Heart right ventricle (tissue), 16 donors: ENCODE measurements around the gene CDKN2AIPNL. TPM values are rescaled to one million over a fixed set of nuclear protein-coding genes. Genes with fewer than 3 reads are reported as not detected.

ENCODE experiments used
- ATAC-seq, 8 donors: fragments of 200-7000 bp; cut with Tn5 transposase; one replicate each; pipeline ENCODE4 v1.9.1; 2020; ENCODE audit warnings: mild to moderate bottlenecking in 8 of 8, moderate library complexity in 8 of 8, moderate number of reproducible peaks in 1 of 8
- DNase-seq, 2 donors: peaks; one replicate each; pipeline ENCODE4 v3.0.0-alpha.2; 2020
- H3K27ac ChIP-seq, 10 donors: fragments of 200-600 bp; sonication (generic) in 2 of 10; one replicate each; pipeline versions ENCODE4 v1.5.0 to v1.8.0; 2020 to 2022; ENCODE audit warnings: mild to moderate bottlenecking in 3 of 10
- H3K27me3 ChIP-seq, 7 donors: fragments of 200-600 bp; one replicate each; pipeline ENCODE4 v1.8.0; 2021 to 2022; ENCODE audit warnings: mild to moderate bottlenecking in 2 of 7
- H3K36me3 ChIP-seq, 9 donors: fragments of 200-600 bp; sonication (generic) in 1 of 9; one replicate each; pipeline versions ENCODE4 v1.5.0 to v1.8.0; 2020 to 2022; ENCODE audit warnings: mild to moderate bottlenecking in 2 of 9
- H3K4me1 ChIP-seq, 9 donors: fragments of 200-600 bp; sonication (generic) in 1 of 9; one replicate each; pipeline versions ENCODE4 v1.5.0 to v1.8.0; 2020 to 2022; ENCODE audit warnings: mild to moderate bottlenecking in 4 of 9
- H3K4me3 ChIP-seq, 10 donors: fragments of 200-600 bp; sonication (generic) in 2 of 10; one replicate each; pipeline versions ENCODE4 v1.5.0 to v1.8.0; 2020 to 2022; ENCODE audit warnings: mild to moderate bottlenecking in 7 of 10, moderate library complexity in 2 of 10
- H3K9me3 ChIP-seq, 11 donors: fragments of 200-600 bp in 10 of 11; sonication (generic) in 2 of 11; one replicate each; pipeline versions ENCODE4 v1.5.0 to v1.8.0; 2013 to 2022; ENCODE audit warnings: mild to moderate bottlenecking in 2 of 11, control low read depth in 1 of 11, moderate library complexity in 1 of 11
- WGBS, 2 donors: extraction: QIAGEN DNeasy Blood & Tissue Kit; methylation state at CpG; one replicate each; pipeline ENCODE4 v1.1.7; 2013; ENCODE audit warnings: inconsistent platforms in 1 of 2; 5-methylcytosine and 5-hydroxymethylcytosine counted together
- intact Hi-C, 10 donors: fragments of 100-400 bp; cut with DNase I; formaldehyde crosslinking; loops; one replicate each; pipeline versions ENCODE4 v1.11.1 to v1.14.2; 2022
- polyA plus RNA-seq, 2 donors: library from polyadenylated mRNA; stranded (reverse); fragments of 200-250 nt; gene quantifications; one replicate each; pipeline ENCODE4 v1.2.3, GENCODE V29; 2013
- total RNA-seq, 10 donors: library from RNA; stranded (reverse); fragmentation: NEBNext Ultra II Directional in 3 of 10; extraction: Animal tissue kit (Norgen Biotek cat#: 25700) in 3 of 10; gene quantifications; one replicate each; pipeline versions ENCODE4 v1.2.1 to v1.2.4, GENCODE V29; 2021 to 2023
- TF ChIP-seq, protein P1 (sequence below), 9 donors: fragments of 200-600 bp; sonication (generic) in 2 of 9; IDR thresholded peaks; one replicate each; pipeline versions ENCODE4 v1.5.0 to v1.8.0; 2021 to 2022; ENCODE audit warnings: antibody characterized with exemption in 9 of 9, mild to moderate bottlenecking in 5 of 9, moderate library complexity in 1 of 9
- donor health status: Arrhythmogenic right ventricular cardiomyopathy.
- donor health status: ischemic (EF 13 %, LVEDD 7.1; RV severe dilation, severe dysfunction).
- donor health status: healthy with polysubstance abuse.
- donor health status: DM: no; HTN: yes; CAD: no.
- donor health status: DM: no; HTN: no; CAD: no.
- donor health status: ischemic (EF 25% LVEDD 6.9; RV normal size, moderate dysfunction).
- donor health status: ischemic (EF 25% LVEDD 5.7; RV mildly dilated, moderate dysfunction).
- donor health status: healthy.
- donor health status: DM: yes; HTN: yes; CAD: no.
- donor health status: Ischemic cardiomyopathy.
- donor health status: ischemic (EF 35%, LVEDD 5.7; RV mildly dilated, moderate dysfunction).
- donor health status: nonischemic (EF 11% LVEDD 7.7; RV severe dilation, severe dysfunction).
- donor health status: DM: yes; HTN: yes; CAD: no.
- donor health status: PGD.
- donor health status: ischemic (EF 29% LVEDD 5.4; RV normal size, mild dysfunction).
- donor health status: nonischemic (EF 23%, LVEDD 6.1; RV moderate dilation, normal function).

CDKN2AIPNL gene
- total and polyA plus RNA-seq, 12 donors: 29.1 to 87.6 (median 37.3) TPM

DNA sequence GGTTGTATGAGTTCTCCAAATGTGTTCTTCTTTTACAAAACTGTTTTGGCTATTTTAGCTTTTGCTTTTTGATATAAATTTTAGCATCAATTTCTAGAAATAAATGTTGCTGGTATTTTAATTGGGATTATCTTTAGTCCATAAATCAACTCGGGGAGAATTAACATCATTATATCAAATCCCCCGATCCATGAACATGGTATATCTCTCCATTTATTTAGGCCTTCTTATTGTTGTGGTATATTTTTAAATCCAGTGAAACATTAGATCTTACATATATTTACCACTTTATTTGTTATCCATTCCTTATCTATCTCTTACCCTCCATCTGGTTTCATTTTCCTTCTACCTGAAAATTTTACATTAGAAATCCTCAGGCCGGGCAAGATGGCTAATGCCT lies 7.3 kb upstream of the CDKN2AIPNL start:
- no peak for DNase-seq
- TF ChIP-seq, protein P1, sequence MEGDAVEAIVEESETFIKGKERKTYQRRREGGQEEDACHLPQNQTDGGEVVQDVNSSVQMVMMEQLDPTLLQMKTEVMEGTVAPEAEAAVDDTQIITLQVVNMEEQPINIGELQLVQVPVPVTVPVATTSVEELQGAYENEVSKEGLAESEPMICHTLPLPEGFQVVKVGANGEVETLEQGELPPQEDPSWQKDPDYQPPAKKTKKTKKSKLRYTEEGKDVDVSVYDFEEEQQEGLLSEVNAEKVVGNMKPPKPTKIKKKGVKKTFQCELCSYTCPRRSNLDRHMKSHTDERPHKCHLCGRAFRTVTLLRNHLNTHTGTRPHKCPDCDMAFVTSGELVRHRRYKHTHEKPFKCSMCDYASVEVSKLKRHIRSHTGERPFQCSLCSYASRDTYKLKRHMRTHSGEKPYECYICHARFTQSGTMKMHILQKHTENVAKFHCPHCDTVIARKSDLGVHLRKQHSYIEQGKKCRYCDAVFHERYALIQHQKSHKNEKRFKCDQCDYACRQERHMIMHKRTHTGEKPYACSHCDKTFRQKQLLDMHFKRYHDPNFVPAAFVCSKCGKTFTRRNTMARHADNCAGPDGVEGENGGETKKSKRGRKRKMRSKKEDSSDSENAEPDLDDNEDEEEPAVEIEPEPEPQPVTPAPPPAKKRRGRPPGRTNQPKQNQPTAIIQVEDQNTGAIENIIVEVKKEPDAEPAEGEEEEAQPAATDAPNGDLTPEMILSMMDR (IDR thresholded peaks at IDR 0.05): no peak
- WGBS, 2 donors: 97 to 98% methylated on average over 3 of the region's 3 CpGs

DNA sequence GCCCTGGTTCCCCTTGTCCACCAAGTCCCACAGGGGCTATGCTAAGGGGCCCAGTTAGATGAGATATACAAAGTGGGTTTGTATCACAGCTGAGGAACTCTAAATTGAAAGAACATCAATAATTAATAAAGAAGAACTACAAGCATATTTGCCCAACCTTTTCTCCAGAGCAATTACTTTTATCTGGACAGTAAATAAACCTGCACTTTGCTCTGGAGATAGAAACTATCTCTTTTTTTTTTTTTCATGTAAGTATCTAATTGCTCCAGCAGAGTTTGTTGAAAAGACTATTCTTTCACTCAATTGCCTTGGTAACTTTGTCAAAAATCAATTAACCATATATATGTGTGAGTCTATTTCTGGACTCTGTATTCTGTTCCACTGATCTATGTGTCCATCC lies 6.0 kb upstream of the CDKN2AIPNL start:
- ATAC-seq (no peak), DNase-seq (no peak)
- Histone ChIP-seq H3K36me3 (no peaks in the 10 kb centered on the region), H3K4me1 (peaks cover 0 to 5% (median 3%) of the 10 kb centered on the region in 9 donors), H3K27ac (no peak overlapping the region), H3K27me3 (no peaks in the 10 kb centered on the region), H3K4me3 (no peak overlapping the region), H3K9me3 (peaks cover 0 to 16% (median 5%) of the 10 kb centered on the region in 11 donors)
- intact Hi-C loops: loop anchor here in 5 of 10 donors (10.0 kb wide), 4 partner anchors 57 to 167 kb away; partner anchors contain the start of gene JADE2 (in 1 of the 5)
- TF ChIP-seq, protein P1 (IDR thresholded peaks at IDR 0.05): no peak

More for the DNA sequence above, 7.3 kb upstream of the CDKN2AIPNL start:
- no peaks in the 10 kb centered on the region for H3K4me1 ChIP-seq
- no peaks in the 10 kb centered on the region for H3K36me3 ChIP-seq
- peaks cover 0 to 16% (median 5%) of the 10 kb centered on the region in 11 donors for H3K9me3 ChIP-seq
- no peaks in the 10 kb centered on the region for H3K27me3 ChIP-seq
- no peak for ATAC-seq
- intact Hi-C loops: loop anchor here in 5 of 10 donors (10.0 kb wide), 4 partner anchors 56 to 166 kb away; partner anchors contain the start of gene JADE2 (in 1 of the 5)
- H3K27ac ChIP-seq: no peak overlapping the region
- H3K4me3 ChIP-seq: no peak overlapping the region

DNA sequence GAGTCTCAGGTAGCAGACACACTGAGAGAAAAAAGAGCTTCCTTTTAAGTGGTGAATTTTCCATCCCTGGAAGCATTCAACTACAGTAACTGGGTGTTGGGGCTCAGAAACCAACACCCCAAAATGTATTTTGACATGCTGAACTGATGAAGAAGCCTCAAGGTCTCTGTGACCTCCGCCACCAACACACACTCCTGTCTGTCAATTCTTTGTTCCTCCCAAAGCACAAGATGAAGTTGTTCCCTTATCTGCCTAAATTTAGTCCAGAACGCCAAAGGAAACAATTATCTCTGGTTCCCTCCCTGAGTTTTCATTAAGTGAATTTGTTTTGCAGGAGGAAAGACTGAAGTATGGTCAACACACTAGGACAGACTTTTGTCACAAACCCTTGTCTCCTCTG lies 1.4 kb upstream of the CDKN2AIPNL start:
- Histone ChIP-seq H3K27ac (peak overlapping the region in 5 of 10 donors; percentile 86 to 91 (median 90)), H3K36me3 (peaks cover 0 to 9% (median 0%) of the 10 kb centered on the region in 9 donors), H3K4me3 (no peak overlapping the region), H3K4me1 (peaks cover 3 to 39% (median 32%) of the 10 kb centered on the region in 9 donors), H3K27me3 (no peaks in the 10 kb centered on the region), H3K9me3 (peaks cover 0 to under 1% (median 0%) of the 10 kb centered on the region in 11 donors)
- DNase-seq (no peak), ATAC-seq (no peak)
- intact Hi-C loops: loop anchor here in 9 of 10 donors (2.0 to 10.0 kb wide), 17 partner anchors 24 to 172 kb away; partner anchors contain the start of genes JADE2 (in 6 of the 9) and UBE2B (in 2 of the 9)
- WGBS, 2 donors: 66 to 71% methylated on average over 2 of the region's 2 CpGs
- TF ChIP-seq, protein P1 (IDR thresholded peaks at IDR 0.05): no peak

DNA sequence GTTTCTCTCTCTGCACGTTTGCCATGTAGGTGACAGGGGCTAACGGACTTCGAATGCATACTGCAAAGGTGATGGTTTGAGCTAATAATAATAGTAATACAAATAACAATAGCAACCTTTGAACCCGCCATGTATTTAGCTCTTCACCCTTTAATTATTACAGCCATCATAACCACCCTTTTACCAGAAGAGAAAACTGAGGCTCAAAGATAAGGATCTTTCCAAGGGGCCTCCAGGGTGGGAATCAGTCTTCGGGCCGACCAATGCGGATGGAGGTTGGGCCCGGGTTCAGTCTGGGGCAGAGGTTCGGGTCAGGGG lies 494 bp downstream of the CDKN2AIPNL start:
- intact Hi-C loops: loop anchor here (1.0 to 10.0 kb wide), 15 partner anchors 39 to 174 kb away; partner anchors contain the start of genes JADE2 (in 5 of the 10) and UBE2B (in 2 of the 10)
- Histone ChIP-seq H3K27me3 (no peaks in the 10 kb centered on the region), H3K4me1 (peaks cover 3 to 39% (median 32%) of the 10 kb centered on the region in 9 donors), H3K27ac (peak overlapping the region in 9 of 10 donors; percentile 76 to 91 (median 86)), H3K9me3 (no peaks in the 10 kb centered on the region), H3K36me3 (peaks cover 0 to 17% (median 3%) of the 10 kb centered on the region in 9 donors), H3K4me3 (peak overlapping the region; percentile 63 to 98 (median 80))
- WGBS, 2 donors: 9% methylated on average over 9 of the region's 9 CpGs
- ATAC-seq: no peak
- DNase-seq: no peak
- TF ChIP-seq, protein P1 (IDR thresholded peaks at IDR 0.05): no peak
